Measurements from ENCODE around the gene ARL2BP.
"Not testable (repeated sequence)": the region's sequence is repeated elsewhere in the genome, so short reads cannot be mapped to it uniquely, and the experiment has no call there.

The ARL2BP gene

DNA sequence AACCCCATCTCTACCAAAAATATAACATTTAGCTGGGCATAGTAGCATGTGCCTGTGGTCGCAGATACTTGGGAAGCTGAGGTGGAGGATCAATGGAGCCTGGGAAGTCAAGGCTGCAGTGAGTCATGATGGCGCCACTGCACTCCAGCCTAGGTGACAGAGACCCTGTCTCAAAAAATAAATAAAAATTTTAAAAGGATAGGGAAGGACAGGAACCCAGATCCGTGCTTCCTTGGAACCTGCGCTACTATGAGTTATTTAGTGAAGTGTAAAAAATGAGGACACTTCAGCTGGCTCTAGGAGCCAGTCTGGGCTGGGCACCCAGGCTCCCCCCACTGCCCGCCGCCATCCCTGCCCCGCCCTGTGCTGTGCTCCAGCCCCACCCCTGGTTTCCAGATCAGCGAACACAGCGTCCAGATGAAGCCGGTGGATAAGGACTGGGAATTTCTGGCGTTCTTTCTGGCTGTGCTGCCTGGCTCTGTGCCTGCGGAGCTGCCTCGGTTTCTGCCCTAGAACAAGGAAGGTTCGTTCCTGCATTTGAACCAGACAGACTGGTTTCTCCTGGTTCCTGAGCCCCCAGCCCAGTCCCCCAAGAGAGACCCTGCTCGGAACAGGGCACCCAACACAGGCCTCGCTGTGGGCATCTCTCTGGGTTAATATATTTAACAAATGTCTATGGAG is 20.9 kb downstream of the ARL2BP start:
- no peak for DNase-seq

DNA sequence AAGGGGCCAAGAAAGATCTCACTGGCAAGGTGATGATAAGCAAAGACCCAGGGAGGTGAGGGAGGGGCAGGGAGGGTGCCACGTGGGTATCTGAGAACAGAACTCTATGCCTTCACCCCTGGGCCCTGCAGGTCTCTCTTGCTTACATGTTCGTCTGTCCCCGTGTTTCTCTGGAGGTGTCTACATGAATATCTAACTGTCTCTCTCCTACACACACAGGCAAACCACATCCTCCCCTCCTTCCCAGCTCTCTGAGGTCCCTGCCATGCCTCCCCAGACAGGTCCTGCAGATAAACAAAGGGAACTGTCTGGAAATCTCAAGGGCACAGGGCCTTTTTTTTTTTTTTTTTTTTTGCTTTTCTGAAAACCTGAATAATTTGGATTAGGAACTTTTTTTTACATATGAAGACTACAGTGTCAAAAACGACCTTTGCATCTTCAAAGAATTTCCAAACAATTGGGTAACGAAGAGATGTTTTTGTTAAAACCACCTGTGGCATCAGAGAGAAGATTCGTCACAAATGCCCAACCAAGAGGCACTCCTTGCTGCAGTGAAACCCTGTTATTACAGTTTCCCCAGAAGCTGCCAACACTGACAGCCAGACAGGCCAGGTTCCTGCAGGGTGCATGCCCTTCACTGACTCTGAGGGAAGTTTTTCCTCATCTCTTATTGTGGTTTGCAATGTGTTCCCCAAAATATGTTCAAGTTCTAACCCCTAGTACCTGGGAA is 21.6 kb downstream of the ARL2BP start:
- DNase-seq: peak; percentile 78

- DNase-seq: not testable (repeated sequence)
These were observed 22.3 kb downstream of the ARL2BP start for GRCh38 chr16:57267343-57267742.

GRCh38 chr16:57268804-57269800 is 24.0 kb downstream of the ARL2BP start:
- DNase-seq: peak; percentile 37

GRCh38 chr16:57270221-57271062 is 25.4 kb downstream of the ARL2BP start:
- no peak for DNase-seq

GRCh38 chr16:57271063-57271345 is 25.9 kb downstream of the ARL2BP start:
- DNase-seq: no peak

DNA sequence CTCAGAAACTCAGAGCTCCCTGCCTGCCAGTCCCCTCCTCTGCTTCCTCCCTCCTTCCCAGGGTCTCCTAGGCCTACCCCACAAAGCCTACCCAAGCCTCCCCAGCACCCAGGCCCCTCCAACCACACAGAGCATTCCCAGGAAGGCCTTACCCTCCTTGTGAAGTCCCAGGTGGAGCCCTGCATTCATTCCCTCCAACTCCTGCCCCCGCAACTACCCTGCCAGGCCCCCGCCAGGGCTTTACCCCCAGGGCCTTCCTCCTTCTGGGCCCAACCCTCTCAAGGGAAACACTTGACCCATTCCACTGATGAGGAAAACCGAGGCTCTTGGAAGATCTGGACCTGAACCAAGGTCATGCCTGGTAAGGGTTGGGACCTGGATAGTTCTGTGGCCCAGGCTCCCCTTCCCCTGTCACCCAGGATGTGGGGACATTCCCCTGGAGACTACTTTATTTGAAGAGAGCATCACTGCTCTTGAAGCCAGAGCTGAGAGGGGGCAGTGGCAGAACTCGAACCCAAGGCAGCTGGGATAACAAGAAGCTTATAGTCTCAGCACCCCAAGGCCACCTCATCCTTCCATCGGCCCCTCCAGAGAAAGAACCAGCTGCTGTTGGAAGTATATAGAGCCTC is 26.9 kb downstream of the ARL2BP start:
- no peak for DNase-seq

DNA sequence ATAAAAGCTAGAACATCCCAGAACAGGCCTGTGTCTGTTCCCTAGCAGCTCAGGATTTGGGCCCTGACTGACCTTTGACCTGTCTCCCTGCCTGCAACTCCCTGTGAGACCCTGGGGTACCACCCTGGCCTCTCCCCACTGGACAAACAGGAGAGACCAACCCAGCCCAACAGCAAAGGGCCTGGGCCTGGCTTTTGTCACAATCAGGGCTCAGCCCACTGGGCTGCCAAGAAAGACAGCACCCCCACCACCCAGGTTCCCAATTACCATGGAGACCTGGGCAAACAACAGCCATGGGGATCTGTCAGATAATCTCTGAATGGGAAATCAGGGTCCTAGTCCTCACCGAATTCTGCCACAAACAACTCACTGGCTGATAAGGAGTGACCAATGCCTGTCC is 28.3 kb downstream of the ARL2BP start:
- DNase-seq: no peak

GRCh38 chr16:57273826-57274225 is 28.8 kb downstream of the ARL2BP start:
- DNase-seq: no peak

GRCh38 chr16:57275946-57276345 is 30.9 kb downstream of the ARL2BP start:
- not testable (repeated sequence) for DNase-seq

DNA sequence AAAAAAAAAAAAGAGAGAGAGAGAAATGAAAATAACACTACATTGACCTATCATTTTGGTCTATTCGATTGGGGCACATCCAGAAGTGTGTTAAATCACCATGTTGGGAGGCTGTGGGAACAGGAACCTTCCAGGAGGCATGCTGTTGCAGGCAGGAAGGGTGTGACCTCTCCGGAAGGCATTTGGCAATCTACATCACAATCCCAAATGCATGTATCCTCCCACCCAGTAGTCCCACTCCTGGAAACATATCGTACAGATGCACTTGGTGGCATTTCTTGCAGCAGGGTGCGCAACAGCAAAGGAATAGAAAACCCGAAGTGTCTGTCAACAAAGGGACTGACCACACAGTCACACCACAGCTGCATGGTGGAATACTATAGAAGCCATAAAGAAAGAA is 31.5 kb downstream of the ARL2BP start:
- peak; percentile 1 for DNase-seq

DNA sequence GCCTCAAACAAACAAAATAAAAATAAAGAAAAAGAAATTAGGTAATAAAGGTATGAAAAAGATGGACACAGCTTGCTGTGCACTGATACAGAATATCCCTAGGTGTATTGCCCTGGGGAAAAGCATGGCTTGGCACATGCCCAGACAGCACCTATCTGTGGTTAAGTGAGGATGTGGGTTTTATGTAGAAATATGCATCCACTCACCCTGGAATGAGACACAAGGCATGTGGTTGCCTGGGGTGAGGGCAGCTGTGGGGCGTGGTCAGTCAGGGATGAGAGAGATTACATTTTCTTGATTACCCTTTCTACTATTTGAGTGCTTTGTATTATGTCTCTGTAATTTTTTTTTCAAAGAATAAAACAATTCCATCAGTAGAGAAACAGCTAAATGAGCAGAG is 32.5 kb downstream of the ARL2BP start:
- peak; percentile 84 for DNase-seq

DNA sequence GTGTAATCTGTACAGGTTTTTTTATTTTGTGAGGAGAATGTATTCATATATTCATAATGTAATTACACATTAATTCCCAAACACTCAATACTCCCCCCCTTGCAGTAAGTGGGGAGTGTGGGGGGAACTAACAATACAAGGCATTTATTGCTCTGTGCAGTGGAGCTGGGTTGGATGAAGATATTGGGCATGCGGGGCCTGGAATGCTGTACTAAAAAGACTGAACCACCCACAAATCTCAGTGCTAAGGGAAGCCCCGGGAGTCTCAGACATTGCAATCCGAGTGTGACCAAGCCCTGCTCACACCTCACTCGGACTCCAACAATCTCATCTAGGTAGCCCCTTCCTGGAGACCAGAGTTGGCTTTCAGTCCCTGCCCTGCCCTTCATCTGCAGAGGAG is 33.4 kb downstream of the ARL2BP start:
- DNase-seq: no peak

GRCh38 chr16:57279780-57280638 is 35.0 kb downstream of the ARL2BP start:
- no peak for DNase-seq

- DNase-seq: peak; percentile 2
These were observed 36.7 kb downstream of the ARL2BP start for GRCh38 chr16:57281791-57282190.

- no peak for DNase-seq
These were observed 37.6 kb downstream of the ARL2BP start for GRCh38 chr16:57282510-57283213.

DNA sequence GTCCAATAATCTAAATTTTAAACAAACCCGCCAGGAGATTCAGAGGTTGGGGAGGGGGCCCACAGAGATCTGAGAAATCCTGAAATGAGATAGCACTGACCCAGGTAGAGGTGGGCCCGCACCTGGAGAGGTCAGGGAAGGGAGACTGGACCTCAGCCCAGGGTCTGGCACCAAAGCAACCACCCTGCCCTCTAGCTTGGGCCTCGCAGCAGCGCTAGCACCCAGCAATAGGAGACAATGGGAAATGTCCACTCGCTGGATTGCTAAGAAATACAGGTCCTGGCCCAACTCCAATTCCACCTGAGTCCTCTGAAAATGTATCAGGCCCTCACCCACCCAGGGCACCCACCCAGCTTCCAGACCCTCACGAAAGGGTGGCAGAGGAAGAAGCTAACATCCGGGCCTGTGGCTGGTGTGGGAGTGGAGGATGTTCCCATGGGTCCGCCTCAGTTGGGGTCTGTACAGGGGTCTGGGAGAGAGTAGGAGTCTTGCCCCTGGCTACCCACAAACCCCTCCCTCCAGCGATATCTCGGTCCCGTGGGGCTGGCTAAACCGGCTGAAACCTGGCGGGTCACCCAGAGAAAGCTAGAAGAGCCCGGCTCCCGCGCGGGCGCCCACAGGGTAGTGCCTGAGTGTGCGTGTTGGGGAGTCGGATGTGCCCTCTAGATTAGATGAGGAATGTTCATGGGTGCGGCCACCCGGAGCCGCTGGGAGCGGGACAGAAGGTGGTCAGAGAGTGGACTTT is 38.3 kb downstream of the ARL2BP start:
- no peak for DNase-seq

GRCh38 chr16:57283959-57284208 is 38.8 kb downstream of the ARL2BP start:
- DNase-seq: no peak

- peak; percentile 68 for DNase-seq
These were observed 39.3 kb downstream of the ARL2BP start, which contains the start of gene PLLP for GRCh38 chr16:57284209-57284951. Gene PLLP (minus strand): TSS chr16:57284672. CDS start chr16:57284540, 132 bp downstream.

Measured in CD4-positive, alpha-beta T cell treated with Interleukin-17A for 4 hours (primary cell).